Skin epidermis (tissue), 12 donors: Measurements from ENCODE around the gene MS4A18.
"Not testable (repeated sequence)": the region's sequence is repeated elsewhere in the genome, so short reads cannot be mapped to it uniquely, and the experiment has no call there.

Experiments used
- H3K27ac ChIP-seq, 21 experiments: fragments of 200-600 bp; sonication (generic) in 11 of 21; one replicate each; pipeline ENCODE4 v1.5.0; 2020; ENCODE audit warnings: mild to moderate bottlenecking in 3 of 21, inconsistent platforms in 2 of 21, moderate library complexity in 2 of 21
- H3K4me3 ChIP-seq, 7 experiments: fragments of 200-600 bp; sonication (generic) in 2 of 7; one replicate each; pipeline ENCODE4 v1.5.0; 2020; ENCODE audit warnings: inconsistent platforms in 2 of 7, mild to moderate bottlenecking in 2 of 7, moderate library complexity in 1 of 7

The MS4A18 gene

DNA sequence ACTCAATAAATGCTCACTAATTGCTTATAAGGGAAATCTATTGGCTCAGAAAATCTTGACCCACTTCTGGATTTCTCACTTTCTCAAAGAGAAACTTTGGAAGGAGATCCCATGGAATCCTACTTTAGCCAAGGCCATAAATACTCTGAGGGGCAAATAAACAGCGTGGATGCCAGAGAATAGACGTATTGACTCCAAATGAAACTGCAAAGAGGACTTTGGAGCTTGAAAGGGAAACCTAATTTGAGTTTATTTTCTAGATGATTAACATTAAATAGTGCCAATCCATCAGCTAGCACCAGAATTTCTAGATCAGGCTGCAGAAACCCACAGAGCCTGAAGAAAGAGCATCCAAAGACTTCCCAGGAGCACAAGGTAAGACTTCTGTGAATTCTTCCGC lies at the start of gene MS4A18:
TSS of gene MS4A18 (plus strand) at position 301 of the 400 bp plus-strand sequence.
- no peak within 1 kb of the TSS for H3K4me3 ChIP-seq
- no peak within 1 kb of the TSS for H3K27ac ChIP-seq

DNA sequence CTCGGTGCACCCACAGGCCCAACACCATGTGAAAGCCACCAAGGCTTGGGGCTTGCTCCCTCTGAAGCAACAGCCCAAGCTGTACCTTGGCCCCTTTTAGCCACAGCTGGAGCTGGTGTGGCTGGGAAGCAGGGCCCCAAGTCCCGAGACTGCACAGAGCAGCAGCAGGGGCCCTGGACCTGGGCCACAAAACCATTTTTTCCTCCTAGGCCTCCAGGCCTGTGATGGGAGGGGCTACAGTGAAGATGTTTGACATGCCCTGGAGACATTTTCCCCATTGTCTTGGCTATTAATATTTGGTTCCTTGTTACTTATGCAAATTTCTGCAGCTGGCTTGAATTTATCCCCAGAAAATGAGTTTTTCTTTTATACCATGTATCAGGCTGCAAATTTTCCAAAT lies 46.3 kb upstream of the MS4A18 start:
- not testable (repeated sequence) for H3K27ac ChIP-seq, H3K4me3 ChIP-seq

DNA sequence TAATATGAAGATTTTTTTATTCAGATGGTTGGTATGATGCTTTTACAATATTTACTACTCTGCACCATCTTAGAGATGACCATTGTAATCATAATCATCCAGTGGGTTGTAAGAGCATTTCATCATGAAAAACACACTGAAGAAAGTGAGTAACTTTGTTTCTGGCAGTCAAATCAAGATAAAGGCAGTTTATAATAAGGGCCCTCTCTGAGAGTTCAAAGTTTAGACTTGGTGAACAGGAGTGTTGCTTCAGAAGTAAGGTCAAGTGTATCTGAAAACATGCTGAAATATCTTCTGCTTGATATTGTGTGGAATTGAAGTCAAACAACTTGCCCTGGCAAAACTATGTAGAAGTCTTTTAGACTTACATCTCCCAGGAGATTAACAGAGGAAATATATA lies 44.6 kb upstream of the MS4A18 start:
- no peak overlapping the region for H3K4me3 ChIP-seq

DNA sequence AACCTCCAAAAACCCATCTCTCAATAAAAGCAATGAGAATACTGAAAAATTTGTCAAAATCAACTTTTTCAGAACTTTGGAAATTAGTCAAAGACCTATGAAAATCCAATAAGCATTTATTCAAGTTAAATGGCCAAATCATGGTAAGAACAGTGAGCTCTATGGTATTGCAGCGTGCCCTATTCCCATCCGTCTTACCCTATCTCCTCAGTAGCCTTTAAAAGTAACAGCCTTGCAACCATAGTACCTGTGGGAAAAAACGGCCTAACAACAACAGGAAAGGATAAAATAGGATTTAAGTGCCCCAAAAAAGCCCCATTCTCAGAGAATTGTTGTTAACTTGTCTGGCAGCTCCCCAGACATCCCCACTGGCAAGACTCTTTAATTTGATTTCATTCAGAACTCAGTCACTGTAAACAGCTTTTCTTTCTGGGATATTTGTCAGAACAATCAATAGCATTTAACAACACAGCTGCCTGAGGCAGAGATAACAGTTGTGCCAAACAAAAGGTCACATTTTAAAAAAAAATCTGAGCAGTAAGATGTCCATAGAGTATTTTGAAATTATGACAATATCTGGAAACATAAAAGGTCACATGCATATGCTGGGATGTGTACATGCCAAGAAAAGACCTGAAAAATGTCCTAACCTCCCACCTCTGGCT lies 43.9 kb upstream of the MS4A18 start:
- no peak overlapping the region for H3K4me3 ChIP-seq
- no peak overlapping the region for H3K27ac ChIP-seq

More for the DNA sequence above, 44.6 kb upstream of the MS4A18 start:
- no peak overlapping the region for H3K27ac ChIP-seq

DNA sequence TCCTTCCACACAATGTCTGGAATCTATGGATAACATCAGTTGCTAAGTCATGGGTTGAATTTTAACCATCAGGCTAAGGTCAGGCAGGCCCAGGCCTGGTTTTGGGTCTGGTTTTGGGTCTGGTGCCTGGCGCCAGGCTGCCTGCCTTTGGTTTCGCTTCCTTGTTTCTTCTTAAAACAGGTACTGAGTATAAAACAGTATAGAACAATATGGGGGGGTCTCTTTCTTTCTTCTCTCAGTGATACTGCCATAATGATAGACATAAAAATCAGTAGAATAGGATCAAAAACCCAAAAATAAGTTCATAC lies 40.0 kb upstream of the MS4A18 start:
- not testable (repeated sequence) for H3K27ac ChIP-seq, H3K4me3 ChIP-seq

DNA sequence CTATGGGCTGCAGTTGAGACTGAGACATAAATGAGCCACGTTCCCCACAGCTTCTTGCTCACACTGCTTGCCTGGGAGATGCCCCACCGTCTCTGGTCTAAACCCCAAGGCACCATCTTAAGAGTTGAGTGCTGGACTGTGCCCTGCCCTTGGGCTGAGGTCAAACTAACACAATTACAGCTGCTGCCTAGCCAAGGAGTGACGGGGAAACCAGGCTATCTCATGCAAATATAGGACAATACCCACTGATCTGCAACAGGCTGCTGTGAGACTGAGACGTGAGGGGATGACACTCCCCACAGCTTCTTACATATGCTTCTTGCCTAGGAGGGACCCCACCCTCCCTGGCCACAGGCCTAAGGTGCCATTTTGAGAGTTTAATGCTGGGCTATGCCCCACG lies 32.9 kb upstream of the MS4A18 start:
- H3K27ac ChIP-seq, result no peak overlapping the region
- H3K4me3 ChIP-seq, result no peak overlapping the region

DNA sequence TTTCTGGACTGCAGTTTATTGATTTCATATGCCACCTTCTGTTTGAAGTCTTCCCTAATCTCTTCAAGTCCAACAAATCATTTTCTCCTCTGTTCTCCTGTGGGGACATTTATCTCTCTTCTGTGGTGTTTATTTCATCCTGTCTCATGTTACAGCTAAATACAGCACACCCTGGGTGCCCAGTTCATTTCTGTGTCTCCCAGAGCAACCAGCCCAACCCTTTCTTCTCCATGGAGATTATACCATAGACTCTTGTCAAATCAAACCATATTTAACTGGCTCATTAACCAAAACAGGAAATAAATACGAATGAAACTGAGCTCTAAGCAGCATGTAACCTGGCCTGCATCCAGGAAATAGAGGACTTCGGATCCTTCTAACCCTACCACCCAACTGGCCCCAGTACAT lies 25.2 kb upstream of the MS4A18 start, which contains the start of gene MS4A8:
TSS of gene MS4A8 (plus strand) at position 329 of the 408 bp plus-strand sequence. CDS start 1,249 bp downstream, outside the sequence.
- Histone ChIP-seq H3K27ac (no peak within 1 kb of the TSS), H3K4me3 (no peak within 1 kb of the TSS)

DNA sequence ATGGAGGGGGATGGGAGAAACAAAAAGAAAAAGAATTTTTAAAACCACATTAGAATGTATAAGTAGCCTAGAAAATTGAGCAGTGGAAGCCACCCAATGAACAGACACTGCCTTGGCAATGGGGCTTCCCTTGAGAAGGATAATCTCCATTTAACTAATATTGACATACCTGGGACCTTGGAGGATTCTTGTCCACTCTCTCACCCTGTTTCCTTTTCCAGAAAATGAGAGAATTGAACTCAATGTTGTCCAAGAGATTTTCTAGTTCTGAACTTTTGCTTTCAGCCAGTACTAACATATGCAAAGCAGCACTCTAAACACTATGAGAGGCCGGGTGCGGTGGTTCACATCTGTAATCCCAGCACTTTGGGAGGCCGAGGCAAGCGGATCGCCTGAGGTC lies 24.6 kb upstream of the MS4A18 start:
- no peak overlapping the region for H3K27ac ChIP-seq
- no peak overlapping the region for H3K4me3 ChIP-seq

DNA sequence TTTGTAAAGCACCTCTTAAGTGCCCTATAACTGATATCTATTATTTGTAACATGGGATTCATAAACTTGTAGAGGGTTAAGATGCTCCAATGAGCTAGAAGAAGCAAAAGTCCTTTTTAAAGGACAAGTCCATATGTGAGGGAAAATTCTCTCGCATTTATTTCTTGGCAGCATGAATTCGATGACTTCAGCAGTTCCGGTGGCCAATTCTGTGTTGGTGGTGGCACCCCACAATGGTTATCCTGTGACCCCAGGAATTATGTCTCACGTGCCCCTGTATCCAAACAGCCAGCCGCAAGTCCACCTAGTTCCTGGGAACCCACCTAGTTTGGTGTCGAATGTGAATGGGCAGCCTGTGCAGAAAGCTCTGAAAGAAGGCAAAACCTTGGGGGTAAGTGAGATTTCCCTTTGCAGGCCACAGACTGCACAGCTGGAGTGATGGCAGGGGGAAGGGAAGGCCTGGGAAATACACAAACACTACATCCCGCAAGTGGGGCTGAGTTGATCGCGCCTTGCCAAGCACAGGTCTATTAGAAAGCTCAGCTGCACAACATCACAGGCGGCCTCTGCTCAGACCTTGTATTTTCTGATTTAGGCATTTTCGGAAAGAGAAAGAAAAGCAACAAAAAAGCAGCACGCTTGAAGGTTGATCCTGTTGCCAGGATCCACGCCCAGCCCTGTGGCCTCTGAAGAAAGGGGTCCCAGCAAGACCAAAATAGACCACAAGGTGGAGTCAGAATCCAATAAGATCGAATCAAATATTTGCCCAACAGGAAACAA lies 23.6 kb upstream of the MS4A18 start:
- Histone ChIP-seq H3K4me3 (no peak overlapping the region), H3K27ac (no peak overlapping the region)

DNA sequence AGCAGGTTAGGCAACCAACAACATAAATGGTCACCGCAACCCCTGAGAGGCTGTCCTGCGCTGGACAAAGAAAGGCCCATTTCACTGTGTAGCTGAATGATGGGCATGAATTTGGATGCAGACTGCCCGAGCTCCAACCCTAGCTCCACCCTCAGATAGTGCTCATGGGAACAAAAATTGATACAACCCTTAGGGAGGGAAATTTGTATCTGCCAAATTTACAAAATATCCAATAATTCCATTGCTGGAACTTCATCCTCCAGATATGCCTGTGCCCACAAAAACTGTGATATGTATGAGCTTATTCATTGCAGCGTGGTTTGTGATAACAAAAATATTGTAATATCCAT lies 23.1 kb upstream of the MS4A18 start:
- Histone ChIP-seq H3K27ac (no peak overlapping the region), H3K4me3 (no peak overlapping the region)

DNA sequence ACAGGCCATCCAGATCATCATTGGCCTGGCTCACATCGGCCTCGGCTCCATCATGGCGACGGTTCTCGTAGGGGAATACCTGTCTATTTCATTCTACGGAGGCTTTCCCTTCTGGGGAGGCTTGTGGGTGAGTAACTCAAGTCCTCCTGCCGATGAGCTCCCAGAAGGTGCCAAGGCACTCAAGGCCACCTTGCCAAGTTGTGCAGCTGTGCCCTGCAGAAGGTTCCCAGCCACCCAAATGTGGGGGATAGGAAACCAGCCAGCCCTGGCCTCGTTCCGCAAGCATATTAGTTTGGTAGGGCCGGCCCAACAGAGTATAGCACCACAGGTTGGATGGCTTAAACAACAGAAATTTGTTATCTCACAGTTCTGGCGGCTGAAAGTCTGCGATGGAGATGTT lies 21.1 kb upstream of the MS4A18 start:
- Histone ChIP-seq H3K4me3 (no peak overlapping the region), H3K27ac (no peak overlapping the region)

DNA sequence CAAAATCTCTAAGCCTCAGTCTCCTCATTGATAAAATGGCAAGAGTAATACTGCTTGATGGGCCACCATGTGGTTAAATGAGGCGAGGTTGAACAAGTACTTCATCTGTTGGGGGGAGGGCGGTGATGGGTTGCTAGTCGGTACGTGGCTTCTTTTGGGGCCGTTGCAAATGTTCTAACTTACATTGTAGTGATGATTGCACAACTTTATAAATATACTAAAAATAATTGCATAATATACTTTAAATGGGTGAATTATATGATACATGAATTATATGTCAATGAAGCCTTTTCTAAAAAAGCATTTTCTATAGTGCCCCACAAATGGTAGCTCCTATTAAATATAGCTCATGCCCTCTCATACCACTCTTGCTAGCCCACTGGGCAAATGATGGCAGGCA lies 18.6 kb upstream of the MS4A18 start:
- Histone ChIP-seq H3K4me3 (no peak overlapping the region), H3K27ac (no peak overlapping the region)

DNA sequence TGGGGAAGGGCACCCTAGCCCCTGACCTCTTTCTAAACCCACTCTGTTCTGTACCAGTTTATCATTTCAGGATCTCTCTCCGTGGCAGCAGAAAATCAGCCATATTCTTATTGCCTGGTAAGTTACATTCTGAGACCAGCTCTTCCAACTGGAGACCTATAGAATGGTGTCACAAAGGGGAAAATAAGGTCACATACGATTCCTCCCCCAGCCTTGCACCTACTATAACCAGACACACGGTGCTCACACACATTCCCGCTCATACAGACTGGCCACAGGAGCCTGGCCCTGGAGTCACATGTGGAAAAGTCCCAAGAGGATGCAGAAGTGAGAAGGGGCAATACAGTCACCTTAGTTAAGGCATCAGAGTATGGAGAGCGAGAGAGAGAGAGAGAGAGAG lies 17.6 kb upstream of the MS4A18 start:
- H3K27ac ChIP-seq, result no peak overlapping the region
- no peak overlapping the region for H3K4me3 ChIP-seq

DNA sequence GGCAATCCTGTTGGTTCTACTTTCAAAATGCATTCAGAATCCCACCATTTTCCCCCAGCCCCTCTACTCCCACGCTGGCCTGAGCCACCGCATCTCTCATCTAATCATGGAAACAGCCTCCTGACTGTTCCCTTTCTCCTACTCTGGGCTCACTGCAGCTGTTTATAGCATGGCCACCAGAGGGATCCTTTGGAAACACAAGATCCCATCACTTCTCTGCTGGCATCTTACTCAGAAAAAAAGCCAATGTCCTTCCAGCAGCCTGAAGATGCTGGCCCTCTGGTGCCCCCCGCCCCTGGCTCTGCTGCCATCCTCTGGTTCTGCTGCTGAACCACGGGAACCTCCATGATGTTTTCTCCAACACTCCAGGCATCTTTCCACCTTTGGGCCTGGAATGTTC lies 14.0 kb upstream of the MS4A18 start:
- no peak overlapping the region for H3K27ac ChIP-seq
- H3K4me3 ChIP-seq, result no peak overlapping the region

DNA sequence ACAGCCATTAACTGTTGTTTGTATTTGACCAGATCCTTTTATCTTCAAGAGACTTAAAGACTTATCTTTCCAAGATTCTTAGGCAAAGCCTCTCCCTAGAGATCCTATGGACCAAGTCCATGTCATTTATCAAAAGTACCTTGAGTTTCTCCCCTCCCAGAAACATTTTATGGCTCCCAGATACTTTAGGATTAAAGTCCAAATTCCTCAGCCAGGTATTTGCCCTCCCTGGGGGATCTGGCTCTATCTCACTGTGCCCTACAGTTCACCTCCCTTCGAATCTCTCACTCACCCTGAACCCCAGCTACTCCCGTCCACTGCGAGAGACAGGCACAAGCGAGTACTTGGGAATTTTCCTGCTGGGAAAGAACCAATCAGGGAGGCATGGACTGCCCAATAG lies 13.2 kb upstream of the MS4A18 start:
- H3K27ac ChIP-seq, result no peak overlapping the region
- H3K4me3 ChIP-seq, result no peak overlapping the region

DNA sequence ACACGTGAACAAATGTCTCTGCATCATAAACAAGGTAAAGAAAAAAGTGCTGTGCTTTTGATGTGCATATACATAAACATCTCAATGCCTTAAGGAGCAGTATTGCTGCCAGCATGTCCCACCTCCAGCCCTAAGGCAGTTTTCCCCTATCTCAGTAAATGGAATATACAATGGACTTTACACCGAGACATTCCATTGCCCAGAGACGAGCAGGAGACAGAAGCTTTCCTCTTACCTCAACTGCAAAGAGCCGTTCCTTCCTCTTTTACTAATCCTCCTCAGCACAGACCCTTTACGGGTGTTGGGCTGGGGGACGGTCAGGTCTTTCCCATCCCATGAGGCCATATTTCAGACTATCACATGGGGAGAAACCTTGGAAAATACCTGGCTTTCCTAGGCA lies 11.1 kb upstream of the MS4A18 start:
- H3K4me3 ChIP-seq, H3K27ac ChIP-seq: not testable (repeated sequence)

DNA sequence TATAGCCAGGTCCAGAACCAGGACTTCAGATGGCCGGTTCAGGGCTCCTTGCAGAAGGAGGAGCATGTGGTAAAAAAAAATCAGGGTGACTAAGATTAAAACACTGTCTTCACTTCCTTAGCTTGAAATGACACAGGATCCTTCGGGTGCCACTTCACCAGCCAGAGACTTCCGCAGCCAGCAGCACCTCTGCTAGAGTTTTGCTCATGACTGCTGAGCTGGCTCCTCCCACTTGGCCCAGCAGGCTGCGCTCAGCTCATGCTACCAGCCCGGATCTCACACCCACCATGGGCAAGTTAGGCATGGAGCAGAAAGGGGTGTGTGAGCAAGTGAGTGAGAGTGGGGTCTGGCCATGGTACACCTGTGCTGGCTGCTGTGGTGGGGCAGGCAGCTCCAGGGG lies 6.6 kb upstream of the MS4A18 start:
- Histone ChIP-seq H3K27ac (no peak overlapping the region), H3K4me3 (no peak overlapping the region)

DNA sequence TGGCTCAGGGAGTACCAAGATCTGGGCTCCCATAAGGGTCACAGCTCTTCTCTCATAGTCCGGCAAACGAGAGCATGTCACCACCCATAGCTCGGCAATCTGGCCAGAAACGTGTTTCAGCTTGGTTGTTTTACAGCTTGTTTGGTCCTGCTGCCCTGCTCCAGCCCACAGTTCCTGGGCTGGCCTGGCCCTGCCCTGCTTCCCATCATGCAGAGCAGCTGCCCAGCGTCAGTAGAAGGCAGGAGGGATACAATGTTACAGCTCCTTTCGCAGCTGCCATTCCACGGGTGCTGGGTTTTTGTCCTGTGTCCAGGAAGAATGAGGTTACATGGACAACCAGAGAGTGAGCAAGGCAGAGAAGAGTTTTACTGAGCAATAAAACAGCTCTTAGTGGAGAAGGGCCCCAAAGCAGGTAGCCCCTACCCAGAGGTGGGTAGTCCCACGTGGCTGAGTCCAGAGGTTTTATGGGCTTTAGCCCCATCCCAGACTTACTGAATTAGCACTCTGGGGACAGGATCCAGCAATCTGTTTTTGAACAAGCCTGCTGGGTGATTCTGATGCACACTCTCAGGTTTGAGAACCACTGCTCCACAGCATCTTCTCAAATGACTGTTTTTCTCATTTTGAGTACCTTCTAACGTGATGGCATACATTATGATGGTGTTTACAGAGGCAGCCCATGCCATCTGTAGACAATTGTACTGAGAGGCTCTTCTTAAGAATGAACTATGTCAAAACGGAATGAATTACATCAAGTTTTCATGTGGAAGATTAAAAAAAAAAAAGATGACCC lies 5.8 kb upstream of the MS4A18 start:
- no peak overlapping the region for H3K4me3 ChIP-seq
- H3K27ac ChIP-seq, result no peak overlapping the region

DNA sequence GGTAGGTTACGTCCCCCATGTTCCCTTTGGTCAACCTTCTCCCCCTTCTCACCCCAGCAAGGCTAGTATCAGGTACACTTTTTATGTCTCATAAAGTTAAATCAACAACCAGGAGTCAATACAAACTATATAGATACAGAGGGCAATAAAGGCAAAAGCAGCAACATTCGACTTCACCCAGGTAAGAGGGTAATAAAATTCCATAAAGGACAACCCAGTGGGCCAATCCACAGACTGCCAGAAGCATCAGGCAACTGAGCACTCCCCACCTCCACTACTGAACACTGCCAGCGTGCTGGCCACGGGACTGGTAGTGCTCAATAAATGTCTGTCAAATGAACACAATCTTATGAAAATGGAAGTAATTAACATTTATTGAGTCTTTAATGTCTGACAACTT lies 5.1 kb upstream of the MS4A18 start:
- H3K27ac ChIP-seq, result no peak overlapping the region

DNA sequence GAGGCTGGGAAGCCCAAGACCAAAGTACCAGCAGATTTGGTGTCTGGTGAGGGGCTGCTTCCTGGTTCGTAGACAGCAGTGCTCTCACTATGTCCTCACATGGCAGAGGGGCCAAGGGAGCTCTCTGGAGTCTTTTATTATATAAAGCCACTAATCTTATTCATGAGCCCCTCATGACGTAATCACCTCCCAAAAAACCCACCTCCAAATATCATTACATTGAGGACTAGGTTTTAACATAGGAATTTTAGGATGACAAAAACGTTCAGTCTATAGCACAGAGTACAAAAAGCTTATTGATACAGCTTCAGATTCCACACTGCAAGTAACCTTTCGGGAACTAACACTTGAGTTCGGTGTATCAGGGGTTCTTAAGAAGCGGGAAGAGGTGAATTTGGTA lies 4.1 kb upstream of the MS4A18 start:
- Histone ChIP-seq H3K27ac (no peak overlapping the region), H3K4me3 (no peak overlapping the region)

More for the DNA sequence above, 5.1 kb upstream of the MS4A18 start:
- H3K4me3 ChIP-seq, result no peak overlapping the region

DNA sequence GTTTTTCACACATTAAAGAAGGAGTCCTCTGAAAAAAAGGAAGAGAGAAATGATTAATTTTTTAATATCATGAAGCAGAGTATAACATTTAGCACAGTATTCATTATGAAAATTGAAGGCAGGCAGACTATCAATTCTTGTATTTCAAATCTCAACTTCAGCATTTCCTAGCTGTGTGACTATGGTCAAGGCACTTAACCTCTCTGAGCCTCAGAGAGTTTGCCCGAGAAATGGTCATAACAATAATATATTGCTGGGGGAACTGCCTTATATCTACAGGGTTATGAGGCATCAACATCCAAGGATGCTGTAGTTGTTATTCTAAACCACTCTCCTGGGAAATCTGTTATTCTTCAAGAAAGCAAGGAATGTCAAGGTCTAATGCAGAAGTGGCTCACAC lies 1.1 kb downstream of the MS4A18 start:
- Histone ChIP-seq H3K27ac (no peak overlapping the region), H3K4me3 (no peak overlapping the region)
